Prostate gland (tissue), 2 donors: ENCODE data around the gene ACY1.

ENCODE experiments used
- POLR2A ChIP-seq: fragments of 450-650 bp; IDR thresholded peaks from one replicate; pipeline ENCODE4 v1.6.1; 2016; ENCODE audit warnings: antibody characterized with exemption, mild to moderate bottlenecking
- POLR2AphosphoS5 ChIP-seq: sonication (generic); formaldehyde crosslinking; IDR thresholded peaks from one replicate; pipeline ENCODE4 v1.6.1; 2017; ENCODE audit warnings: antibody characterized with exemption
- TF ChIP-seq, protein P1 (sequence below), 4 experiments: fragments of 200-600 bp in 2 of 4; fragments of 450-650 bp in 2 of 4; sonication (generic) in 2 of 4; IDR thresholded peaks; 1 replicate in 3 of 4; 2 replicates in 1 of 4; pipeline ENCODE4 v1.5.1; 2016 to 2019; ENCODE audit warnings: antibody characterized with exemption in 4 of 4, mild to moderate bottlenecking in 2 of 4, moderate library complexity in 2 of 4

DNA sequence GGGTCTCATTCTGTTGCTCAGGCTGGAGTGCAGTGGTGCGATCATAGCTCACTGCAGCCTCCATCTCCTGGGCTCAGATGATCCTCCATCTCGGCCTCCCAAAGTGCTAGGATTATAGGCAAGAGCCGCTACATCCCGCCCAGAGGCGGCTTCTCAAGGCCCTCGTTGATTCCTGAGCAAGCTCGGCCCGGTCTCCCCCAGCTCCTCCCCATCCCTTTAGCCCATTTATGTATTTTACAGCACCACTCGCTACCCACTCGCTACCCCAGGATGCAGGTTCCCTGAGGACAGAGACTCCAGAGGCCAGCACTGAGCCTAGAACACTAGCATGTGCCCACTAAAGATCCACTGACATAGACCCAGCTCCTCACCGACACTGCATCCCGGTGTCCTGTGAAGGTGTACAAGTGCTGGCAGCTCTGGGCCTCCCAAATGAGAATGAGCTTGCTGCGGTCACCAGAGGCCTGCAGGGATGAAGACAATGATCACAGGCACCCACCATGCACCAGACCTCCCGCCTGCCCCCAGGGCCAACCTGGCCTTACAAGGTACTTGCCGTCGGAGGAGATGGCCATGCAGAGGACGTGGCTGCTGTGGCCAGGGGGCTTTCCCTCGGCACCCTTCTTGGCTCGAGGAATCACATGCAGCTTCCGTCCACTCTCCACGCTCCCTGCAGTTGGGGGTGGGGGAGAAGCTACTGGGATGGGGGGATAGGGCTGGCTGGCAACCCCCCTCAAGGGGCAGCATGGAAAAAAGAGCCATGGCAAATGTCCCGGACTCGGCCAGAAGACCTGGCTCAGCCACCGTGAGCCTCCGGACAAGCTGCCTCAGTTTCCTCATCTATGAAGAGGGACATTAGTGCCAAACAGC lies 47.2 kb upstream of the ACY1 start:
- TF ChIP-seq POLR2AphosphoS5 (no peak), POLR2A (no peak)
- TF ChIP-seq, protein P1, sequence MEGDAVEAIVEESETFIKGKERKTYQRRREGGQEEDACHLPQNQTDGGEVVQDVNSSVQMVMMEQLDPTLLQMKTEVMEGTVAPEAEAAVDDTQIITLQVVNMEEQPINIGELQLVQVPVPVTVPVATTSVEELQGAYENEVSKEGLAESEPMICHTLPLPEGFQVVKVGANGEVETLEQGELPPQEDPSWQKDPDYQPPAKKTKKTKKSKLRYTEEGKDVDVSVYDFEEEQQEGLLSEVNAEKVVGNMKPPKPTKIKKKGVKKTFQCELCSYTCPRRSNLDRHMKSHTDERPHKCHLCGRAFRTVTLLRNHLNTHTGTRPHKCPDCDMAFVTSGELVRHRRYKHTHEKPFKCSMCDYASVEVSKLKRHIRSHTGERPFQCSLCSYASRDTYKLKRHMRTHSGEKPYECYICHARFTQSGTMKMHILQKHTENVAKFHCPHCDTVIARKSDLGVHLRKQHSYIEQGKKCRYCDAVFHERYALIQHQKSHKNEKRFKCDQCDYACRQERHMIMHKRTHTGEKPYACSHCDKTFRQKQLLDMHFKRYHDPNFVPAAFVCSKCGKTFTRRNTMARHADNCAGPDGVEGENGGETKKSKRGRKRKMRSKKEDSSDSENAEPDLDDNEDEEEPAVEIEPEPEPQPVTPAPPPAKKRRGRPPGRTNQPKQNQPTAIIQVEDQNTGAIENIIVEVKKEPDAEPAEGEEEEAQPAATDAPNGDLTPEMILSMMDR (IDR thresholded peaks at IDR 0.05), result no peak
